GM12865 (cell line): Measurements from ENCODE around the gene GRID1.

Experiments
- DNase-seq: peaks from one replicate; pipeline ENCODE4 v3.0.0; 2010; ENCODE audit warnings: low read depth
- H3K4me3 ChIP-seq: 2 replicates; pipeline ENCODE4 v1.5.1; 2011; ENCODE audit warnings: mild to moderate bottlenecking, low read depth, low read length, control low read depth
- CTCF ChIP-seq: IDR thresholded peaks from 2 replicates; pipeline ENCODE4 v1.5.1; 2011; ENCODE audit warnings: low read length, control low read depth, low read depth, inconsistent platforms; ENCODE audit not compliant: insufficient read depth; ENCODE audit errors: missing control alignments

GRID1 gene

DNA sequence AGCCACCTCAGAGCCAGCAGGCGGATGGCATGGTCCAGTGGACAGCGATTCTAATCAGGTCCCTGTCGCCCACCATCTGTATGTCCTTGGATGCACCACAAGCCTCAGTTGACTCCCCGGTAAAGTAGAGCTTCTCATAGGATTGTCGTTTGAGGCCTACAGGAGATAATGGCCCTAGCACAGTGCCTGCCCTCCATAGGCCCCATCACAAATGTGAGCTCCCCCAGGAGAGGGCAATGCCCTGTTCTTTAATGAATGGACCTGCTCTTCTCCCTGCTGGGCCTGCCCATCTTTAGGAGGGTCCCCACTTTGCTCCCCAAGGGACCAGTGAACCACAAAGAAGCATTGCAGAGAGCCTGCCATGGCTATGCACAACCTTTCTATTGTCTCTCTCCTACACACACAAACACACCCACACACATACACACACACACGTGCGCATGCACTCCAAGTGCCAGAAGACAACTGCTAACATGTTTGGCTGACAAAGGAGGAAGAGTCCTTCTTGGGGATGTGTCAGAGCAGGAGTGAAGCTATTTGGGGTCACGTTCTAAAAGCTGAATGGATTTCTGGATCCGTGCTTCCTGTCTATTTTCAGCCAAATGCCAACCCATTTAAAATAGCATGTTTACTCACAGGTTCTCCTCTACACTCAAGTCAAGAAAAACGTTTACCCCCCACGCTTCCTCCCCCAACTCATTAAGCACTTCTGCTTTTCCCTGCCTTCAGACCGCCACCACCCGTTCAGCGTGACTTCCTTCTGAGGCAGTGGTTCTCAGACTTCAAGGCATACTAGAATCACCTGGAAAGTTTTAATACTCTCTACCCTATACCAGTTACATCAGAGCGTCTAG, 196.1 kb downstream of the GRID1 start:
- peak; percentile 7 for DNase-seq
- no peak for TF ChIP-seq CTCF
- H3K4me3 ChIP-seq = no peak overlapping the region

GRCh38 chr10:86169506-86170254, 196.9 kb downstream of the GRID1 start:
- no peak for TF ChIP-seq CTCF
- no peak overlapping the region for H3K4me3 ChIP-seq
- DNase-seq = no peak

DNA sequence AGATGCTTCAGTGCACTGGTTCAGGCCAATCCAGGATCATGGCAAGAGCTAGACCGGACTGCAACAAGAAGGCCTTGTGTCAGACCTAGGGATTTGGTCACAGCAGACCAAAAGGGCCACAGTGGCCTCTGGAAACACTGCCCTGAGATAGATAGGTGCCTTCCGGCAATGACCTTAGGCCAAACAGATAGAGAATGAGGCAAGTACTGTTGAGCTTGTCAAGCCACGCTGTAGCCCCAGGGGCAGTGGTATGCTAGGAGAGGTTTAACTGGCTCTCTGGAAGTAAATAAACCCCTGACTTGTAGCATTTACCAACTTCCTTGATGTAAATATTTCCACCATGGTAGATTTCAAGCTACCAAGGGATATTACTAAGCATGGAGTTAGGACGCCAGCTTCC, 197.5 kb downstream of the GRID1 start:
- H3K4me3 ChIP-seq = no peak overlapping the region
- DNase-seq = no peak
- TF ChIP-seq CTCF = no peak

DNA sequence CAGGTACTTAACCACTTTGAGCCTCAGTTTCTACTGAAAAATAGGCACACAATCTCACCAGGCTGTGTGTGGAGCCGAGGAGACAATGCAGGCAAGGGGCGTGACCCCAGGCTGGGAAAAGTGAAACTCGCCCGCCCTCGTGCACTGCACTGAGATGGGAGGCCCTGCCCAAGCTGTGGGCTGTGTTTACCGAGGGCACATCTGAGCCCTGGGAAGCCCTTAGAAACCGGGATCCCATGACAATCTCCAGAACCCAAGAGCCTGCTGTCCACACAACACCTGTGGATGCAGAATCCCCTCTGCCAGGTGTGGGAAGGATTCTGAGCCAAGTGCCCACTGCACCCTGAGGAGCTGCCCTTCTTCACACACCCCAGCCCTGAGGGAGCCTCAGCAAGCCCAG, 198.3 kb downstream of the GRID1 start:
- H3K4me3 ChIP-seq = no peak overlapping the region
- DNase-seq = no peak
- TF ChIP-seq CTCF = no peak

DNA sequence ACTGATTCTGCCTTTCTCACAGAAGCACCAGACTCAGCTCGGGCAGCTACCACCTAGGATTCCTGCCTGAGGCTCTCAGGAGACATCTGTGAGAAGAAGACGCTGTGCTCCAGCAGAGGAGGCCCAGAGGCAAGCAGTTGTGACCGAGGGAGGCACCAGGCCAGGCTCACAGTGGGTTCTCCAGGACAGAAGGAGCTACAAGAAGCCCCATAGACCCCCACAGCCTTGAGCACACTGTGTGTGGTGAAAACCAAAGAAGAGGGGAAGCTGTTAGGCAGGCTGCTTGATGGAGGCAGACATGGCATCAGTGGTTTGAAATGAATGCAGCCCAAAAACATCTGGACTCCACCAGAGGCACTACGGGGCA, 198.8 kb downstream of the GRID1 start:
- DNase-seq = no peak
- TF ChIP-seq CTCF = no peak
- H3K4me3 ChIP-seq = no peak overlapping the region

DNA sequence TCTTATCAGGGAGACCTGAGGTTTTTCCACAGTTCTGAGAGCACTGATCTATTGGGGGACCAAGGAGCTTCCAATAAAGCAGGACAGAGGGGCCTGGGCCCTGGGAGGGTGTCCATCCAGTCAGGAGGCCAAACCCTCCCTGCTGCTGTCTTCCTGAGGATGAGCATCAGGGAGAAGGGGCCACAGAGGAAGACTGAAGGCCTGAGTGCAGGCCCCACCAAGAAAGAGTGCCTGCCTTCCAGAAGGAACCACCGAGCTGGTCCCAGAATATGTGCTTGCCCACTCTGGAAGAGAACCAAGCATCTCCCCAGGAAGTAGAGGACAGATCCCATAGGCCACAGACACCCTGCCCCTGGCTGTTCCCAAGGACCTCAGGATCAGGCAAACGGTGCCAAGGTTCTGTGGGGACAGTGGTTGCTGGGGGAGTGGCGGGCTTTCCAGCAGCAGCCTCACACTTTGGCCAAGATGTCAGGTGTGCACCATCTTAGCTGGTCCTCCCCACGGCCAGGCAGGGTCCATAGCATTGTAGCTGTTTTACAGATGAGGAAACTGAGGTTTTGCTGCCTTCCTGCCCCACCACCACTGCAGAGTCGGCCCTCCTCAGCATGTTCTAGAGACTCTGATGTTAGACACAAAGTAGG, 199.4 kb downstream of the GRID1 start:
- no peak for DNase-seq
- no peak overlapping the region for H3K4me3 ChIP-seq

More for the DNA sequence above, 199.4 kb downstream of the GRID1 start:
- TF ChIP-seq CTCF = no peak
